Skeletal muscle satellite cell (primary cell): Measurements from ENCODE around the gene BEAN1.
A peak's percentile ranks its signal among the peaks of the same experiment; 100 is the strongest.

Experiments used
- H3K27me3 ChIP-seq: 2 replicates; pipeline ENCODE4 v1.7.0; 2013; ENCODE audit warnings: low read length; ENCODE audit not compliant: control insufficient read depth, insufficient read depth
- H3K36me3 ChIP-seq: 2 replicates; pipeline ENCODE4 v1.7.0; 2013; ENCODE audit warnings: mild to moderate bottlenecking, control low read depth, low read length; ENCODE audit not compliant: insufficient read depth
- H3K4me1 ChIP-seq: 2 replicates; pipeline ENCODE4 v1.7.0; 2013; ENCODE audit warnings: low read length; ENCODE audit not compliant: control insufficient read depth, insufficient read depth
- H3K4me2 ChIP-seq: 2 replicates; pipeline ENCODE4 v1.7.0; 2013; ENCODE audit warnings: mild to moderate bottlenecking, low read length
- H3K4me3 ChIP-seq: 2 replicates; pipeline ENCODE4 v1.7.0; 2013; ENCODE audit warnings: low read length
- H3K9ac ChIP-seq: 2 replicates; pipeline ENCODE4 v1.7.0; 2013; ENCODE audit warnings: mild to moderate bottlenecking, low read depth, low read length, moderate library complexity
- H3K9me3 ChIP-seq: replicated peaks from 2 replicates; pipeline ENCODE4 v1.7.0; 2013; ENCODE audit warnings: mild to moderate bottlenecking, control low read depth, low read length

BEAN1 gene

DNA sequence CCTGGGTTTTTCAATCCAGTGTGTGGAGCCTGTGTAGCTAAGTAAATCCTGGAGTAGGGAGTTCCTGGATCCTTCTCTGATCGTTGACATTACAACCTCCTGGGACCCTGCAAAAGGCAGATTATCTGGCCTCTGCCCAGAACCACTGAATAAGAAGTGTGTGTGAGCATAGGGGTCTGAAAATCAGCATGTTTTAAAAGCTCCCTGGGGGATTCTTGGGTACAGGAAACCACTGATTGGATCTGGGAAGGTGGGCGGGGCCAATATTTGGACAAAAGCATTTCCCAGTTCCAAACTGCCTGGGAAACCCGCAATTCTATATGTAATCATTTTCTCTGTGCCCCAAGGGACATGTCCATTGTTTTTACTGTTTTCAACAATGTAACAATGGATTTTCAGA is 27.2 kb upstream of the BEAN1 start:
- no peaks in the 10 kb centered on the region for H3K4me1 ChIP-seq
- no peak overlapping the region for H3K4me3 ChIP-seq
- H3K9ac ChIP-seq = no peak overlapping the region
- H3K4me2 ChIP-seq = no peak overlapping the region
- no peaks in the 10 kb centered on the region for H3K9me3 ChIP-seq
- H3K27me3 ChIP-seq = peaks cover 38% of the 10 kb centered on the region
- H3K36me3 ChIP-seq = no peaks in the 10 kb centered on the region

DNA sequence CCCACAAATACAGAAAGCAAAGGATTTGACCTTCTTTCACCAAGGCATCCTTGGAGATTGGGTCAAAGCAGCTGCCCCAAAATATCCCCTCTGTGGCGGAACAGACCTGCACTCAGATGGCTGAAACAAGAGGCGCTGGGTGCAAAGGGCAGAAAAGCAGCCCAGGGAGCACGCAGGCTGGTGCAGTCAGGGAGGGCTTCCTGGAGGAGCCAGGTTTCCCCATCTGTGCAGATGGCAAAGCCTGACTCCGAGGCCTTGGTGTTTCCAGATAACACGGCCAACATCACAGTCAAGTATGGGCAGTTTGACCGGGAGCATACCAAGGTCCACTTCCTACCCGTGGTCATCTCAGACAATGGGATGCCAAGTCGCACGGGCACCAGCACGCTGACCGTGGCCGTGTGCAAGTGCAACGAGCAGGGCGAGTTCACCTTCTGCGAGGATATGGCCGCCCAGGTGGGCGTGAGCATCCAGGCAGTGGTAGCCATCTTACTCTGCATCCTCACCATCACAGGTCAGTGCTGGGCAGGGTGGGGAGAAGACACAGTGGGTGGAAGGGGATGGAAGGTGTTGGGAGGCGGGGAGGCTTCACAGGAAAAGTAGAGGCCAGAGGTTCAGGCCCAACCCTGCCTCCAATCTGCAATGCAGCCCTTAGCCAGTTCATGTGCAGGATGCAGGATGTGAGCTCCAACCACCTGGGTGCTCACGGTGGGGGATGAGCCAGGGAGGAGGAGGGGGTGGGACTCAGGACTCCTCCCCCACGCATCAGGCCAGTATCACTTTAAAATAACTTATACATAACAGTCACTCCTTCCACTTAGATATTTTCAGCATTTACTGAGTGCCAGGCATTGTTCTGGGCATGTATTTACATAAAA is 26.4 kb upstream of the BEAN1 start:
- Histone ChIP-seq H3K4me2 (no peak overlapping the region), H3K27me3 (peaks cover 41% of the 10 kb centered on the region), H3K4me3 (no peak overlapping the region), H3K4me1 (no peaks in the 10 kb centered on the region), H3K9ac (no peak overlapping the region), H3K9me3 (no peaks in the 10 kb centered on the region), H3K36me3 (no peaks in the 10 kb centered on the region)

DNA sequence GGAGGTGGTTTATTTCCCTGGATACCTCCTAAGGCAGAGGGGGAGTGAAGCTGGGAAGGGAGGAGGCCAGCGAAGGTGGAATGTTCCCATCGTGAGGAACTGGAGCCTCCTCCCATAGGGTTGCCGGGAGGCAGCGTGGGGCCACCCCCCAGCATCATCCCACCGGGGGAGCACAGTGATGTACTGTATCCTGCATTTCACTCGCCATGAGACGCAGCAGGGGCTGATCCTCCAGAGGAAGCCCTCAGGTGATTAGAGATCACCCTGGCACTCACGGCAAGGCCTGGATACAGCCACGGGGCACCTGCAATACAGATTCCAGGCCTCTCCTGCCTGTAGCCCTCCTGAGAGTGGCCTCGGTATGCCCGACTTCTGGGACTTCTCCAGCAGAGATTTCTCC is 25.5 kb upstream of the BEAN1 start:
- no peaks in the 10 kb centered on the region for H3K36me3 ChIP-seq
- H3K9ac ChIP-seq = no peak overlapping the region
- H3K4me2 ChIP-seq = no peak overlapping the region
- H3K4me1 ChIP-seq = peaks cover under 1% of the 10 kb centered on the region
- H3K27me3 ChIP-seq = peaks cover 40% of the 10 kb centered on the region
- H3K4me3 ChIP-seq = no peak overlapping the region
- no peaks in the 10 kb centered on the region for H3K9me3 ChIP-seq

DNA sequence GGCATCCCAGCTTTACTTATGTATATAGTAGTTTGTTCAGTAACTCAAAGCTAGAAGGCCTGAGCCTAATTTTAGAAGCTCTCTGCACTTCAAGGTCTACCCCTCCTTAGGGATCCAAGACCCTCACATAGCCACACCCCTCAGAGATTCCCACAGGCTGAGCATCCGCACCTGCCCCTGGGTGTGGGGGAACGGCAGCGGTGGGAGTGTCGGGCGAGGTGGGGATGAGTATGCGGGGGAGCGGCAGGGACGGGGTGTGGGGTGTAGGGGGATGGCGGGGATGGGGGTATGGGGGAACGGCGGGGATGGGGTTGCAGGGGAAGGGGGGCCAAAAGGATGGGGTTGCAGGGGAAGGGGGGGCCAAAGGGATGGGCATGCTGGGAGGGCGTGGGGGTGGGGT is 24.9 kb upstream of the BEAN1 start:
- H3K4me3 ChIP-seq = no peak overlapping the region
- peaks cover 6% of the 10 kb centered on the region for H3K4me1 ChIP-seq
- no peak overlapping the region for H3K4me2 ChIP-seq
- no peaks in the 10 kb centered on the region for H3K9me3 ChIP-seq
- peaks cover 40% of the 10 kb centered on the region for H3K27me3 ChIP-seq
- no peaks in the 10 kb centered on the region for H3K36me3 ChIP-seq
- no peak overlapping the region for H3K9ac ChIP-seq

DNA sequence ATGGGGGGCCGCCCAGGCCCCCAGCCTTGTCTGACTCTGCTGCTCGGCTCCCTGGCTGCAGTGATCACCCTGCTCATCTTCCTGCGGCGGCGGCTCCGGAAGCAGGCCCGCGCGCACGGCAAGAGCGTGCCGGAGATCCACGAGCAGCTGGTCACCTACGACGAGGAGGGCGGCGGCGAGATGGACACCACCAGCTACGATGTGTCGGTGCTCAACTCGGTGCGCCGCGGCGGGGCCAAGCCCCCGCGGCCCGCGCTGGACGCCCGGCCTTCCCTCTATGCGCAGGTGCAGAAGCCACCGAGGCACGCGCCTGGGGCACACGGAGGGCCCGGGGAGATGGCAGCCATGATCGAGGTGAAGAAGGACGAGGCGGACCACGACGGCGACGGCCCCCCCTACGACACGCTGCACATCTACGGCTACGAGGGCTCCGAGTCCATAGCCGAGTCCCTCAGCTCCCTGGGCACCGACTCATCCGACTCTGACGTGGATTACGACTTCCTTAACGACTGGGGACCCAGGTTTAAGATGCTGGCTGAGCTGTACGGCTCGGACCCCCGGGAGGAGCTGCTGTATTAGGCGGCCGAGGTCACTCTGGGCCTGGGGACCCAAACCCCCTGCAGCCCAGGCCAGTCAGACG is 24.4 kb upstream of the BEAN1 start:
- Histone ChIP-seq H3K27me3 (peaks cover 40% of the 10 kb centered on the region), H3K4me3 (no peak overlapping the region), H3K4me1 (peaks cover 7% of the 10 kb centered on the region), H3K4me2 (no peak overlapping the region), H3K9me3 (no peaks in the 10 kb centered on the region), H3K36me3 (no peaks in the 10 kb centered on the region), H3K9ac (no peak overlapping the region)

DNA sequence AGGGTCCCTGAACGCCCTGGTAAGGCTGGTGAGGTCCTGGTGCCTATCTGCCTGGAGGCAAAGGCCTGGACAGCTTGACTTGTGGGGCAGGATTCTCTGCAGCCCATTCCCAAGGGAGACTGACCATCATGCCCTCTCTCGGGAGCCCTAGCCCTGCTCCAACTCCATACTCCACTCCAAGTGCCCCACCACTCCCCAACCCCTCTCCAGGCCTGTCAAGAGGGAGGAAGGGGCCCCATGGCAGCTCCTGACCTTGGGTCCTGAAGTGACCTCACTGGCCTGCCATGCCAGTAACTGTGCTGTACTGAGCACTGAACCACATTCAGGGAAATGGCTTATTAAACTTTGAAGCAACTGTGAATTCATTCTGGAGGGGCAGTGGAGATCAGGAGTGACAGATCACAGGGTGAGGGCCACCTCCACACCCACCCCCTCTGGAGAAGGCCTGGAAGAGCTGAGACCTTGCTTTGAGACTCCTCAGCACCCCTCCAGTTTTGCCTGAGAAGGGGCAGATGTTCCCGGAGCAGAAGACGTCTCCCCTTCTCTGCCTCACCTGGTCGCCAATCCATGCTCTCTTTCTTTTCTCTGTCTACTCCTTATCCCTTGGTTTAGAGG is 23.5 kb upstream of the BEAN1 start:
- Histone ChIP-seq H3K36me3 (no peaks in the 10 kb centered on the region), H3K4me2 (no peak overlapping the region), H3K4me3 (no peak overlapping the region), H3K27me3 (peaks cover 39% of the 10 kb centered on the region), H3K4me1 (peaks cover 13% of the 10 kb centered on the region), H3K9me3 (no peaks in the 10 kb centered on the region), H3K9ac (no peak overlapping the region)

DNA sequence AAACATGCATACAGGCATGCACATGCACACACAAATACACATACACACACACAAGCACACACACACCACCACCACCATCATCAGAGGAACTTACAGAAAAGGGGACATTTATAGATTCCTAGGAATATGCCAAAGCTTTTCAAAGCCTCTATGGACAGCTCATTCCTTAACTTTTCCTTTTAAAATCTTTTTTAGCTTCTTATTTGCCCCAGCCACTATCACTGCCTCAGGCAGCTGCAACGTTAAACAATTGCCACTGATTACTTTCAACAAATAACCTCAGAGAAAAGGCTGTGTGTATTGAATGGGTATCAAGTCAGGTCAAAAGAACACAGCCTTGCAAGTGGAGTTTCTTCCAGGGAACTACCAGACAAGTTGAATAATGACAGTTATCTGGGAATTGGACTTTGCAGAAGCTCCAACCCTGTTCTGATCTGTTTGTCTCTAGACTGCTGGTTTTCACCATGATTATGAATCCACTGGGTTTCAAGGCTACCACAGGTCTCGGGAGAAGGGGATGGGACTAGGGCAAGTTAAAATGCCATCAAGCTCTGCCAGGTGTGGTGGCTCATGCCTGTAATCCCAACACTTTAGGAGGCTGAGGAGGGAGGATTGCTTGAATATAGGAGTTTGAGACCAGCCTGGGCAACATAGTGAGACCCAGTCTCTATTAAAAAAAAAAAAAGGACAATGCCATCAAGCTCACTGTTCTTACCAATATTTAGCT is 21.9 kb upstream of the BEAN1 start:
- H3K36me3 ChIP-seq = no peaks in the 10 kb centered on the region
- no peaks in the 10 kb centered on the region for H3K9me3 ChIP-seq
- peaks cover 31% of the 10 kb centered on the region for H3K27me3 ChIP-seq
- H3K4me2 ChIP-seq = no peak overlapping the region
- no peak overlapping the region for H3K4me3 ChIP-seq
- no peak overlapping the region for H3K9ac ChIP-seq
- H3K4me1 ChIP-seq = peaks cover 23% of the 10 kb centered on the region

DNA sequence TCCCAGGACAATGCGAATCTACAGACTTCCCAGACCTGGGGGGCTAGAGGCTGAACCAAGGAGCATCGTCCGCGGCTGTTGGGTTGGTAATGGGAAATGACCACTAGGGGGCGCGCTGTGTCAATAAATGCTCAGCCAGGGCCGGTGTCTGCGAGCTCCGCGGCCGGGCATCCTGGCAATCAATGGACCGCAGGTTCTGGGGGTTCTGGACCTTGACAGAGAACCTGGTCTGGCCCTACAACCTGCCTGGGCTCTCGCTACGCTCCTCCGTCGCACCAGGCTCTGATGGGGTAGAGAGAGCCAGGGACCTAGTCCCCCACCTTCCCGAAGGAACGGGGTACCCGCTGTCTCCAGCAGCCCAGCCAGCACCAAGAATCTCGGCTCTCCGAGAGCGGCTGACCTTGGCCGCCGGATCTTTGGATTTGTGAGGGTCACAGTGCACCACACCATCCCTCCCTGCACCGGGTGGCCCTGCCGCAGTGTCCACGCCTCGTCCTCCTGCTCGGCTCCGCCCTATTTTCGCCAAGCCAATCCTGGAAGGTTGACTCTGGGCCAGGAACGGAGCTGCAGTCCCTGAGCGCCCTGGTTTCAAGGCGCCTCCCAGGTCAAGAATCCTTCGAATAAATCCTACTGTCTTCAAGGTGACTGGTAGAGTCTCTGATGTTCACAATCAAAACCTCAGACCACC is 20.4 kb upstream of the BEAN1 start:
- Histone ChIP-seq H3K36me3 (no peaks in the 10 kb centered on the region), H3K9ac (peak overlapping the region; percentile 47), H3K4me2 (peak overlapping the region; percentile 100), H3K4me1 (peaks cover 23% of the 10 kb centered on the region), H3K27me3 (peaks cover 29% of the 10 kb centered on the region), H3K9me3 (no peaks in the 10 kb centered on the region), H3K4me3 (peak overlapping the region; percentile 85)

DNA sequence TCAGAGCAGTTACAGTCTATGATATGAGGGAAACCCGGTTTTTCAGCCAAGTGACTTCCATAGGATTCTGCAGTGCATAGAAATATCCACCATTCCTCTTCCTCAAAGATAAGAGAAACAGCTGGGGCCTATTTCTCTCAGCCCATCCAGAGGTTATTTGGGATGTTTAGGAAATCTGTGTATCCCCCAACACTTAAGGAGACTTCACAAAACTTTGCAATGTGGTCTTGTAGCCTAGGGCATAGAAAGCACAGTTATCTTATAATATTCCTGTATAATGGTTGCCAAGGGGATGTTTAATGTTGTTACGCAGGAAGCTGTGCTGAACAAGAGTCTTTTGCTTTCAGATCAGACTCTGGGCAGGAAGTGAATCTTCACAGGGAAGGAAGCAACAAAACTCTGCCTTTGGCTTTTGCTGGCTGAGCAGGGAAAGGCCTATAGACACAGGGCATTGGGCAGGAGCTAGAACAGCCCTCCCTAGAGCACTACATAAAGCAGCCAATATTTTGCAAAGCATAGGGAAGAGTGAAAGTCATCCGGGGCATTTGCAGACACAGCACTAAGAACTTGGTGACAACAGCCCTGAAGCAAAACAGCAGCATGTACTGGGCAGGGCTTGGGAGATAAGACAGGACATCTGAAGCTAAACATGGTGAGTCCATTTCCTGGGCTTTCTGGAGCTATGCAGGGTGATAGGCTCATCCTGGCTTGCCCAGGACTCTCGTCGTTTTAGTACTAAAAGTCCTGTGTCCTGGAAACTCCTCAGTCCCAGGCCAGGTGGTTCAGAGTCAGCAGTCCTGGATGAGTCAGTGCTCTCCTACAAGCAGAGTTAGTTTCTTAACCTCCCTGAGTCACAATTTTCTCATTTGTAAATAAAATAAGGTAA is 18.7 kb upstream of the BEAN1 start:
- Histone ChIP-seq H3K9me3 (no peaks in the 10 kb centered on the region), H3K9ac (no peak overlapping the region), H3K4me3 (peak overlapping the region; percentile 34), H3K36me3 (no peaks in the 10 kb centered on the region), H3K27me3 (peaks cover 25% of the 10 kb centered on the region), H3K4me1 (peaks cover 23% of the 10 kb centered on the region), H3K4me2 (peak overlapping the region; percentile 66)

DNA sequence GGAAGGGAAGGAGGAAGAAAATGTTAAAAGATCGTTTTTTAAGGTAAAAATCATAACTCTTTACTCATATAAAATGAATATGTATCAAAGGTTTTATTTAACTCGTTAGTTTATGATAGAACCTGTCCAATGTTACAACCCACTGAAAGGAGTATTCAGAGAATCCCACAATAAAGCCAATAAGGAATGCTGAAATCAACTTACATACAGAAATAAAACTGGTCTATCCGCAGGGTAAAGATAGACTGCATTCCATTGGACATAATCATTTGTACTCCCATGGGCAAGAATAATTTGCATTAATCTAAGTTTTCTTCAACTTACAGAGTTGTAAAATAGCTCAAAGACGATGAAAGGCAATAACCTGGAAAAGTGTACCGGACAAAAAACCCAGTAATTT is 17.9 kb upstream of the BEAN1 start:
- Histone ChIP-seq H3K4me2 (peak overlapping the region; percentile 66), H3K9me3 (no peaks in the 10 kb centered on the region), H3K4me3 (no peak overlapping the region), H3K36me3 (no peaks in the 10 kb centered on the region), H3K4me1 (peaks cover 23% of the 10 kb centered on the region), H3K27me3 (peaks cover 19% of the 10 kb centered on the region), H3K9ac (no peak overlapping the region)
